ENCODE results near the gene CSTF1.

DNA sequence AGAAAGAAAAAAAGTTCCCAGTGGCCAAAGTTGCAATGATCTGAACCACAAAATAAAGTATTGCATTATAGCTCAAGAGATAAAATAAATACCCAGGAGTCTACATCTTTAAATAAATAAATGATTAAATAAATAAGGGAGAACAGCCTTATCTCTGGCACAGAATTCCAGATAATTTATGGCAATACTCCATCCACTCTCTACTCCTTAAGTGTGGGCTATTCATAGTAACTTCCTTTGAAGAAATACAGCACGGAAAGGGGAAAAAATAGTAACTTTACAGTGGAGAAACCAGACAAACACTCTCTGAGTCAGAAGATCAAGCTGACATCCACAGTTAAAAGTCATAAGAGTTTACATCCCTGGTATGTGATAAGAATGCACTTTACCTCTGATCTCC, 12.1 kb upstream of the CSTF1 start:
- TF ChIP-seq, protein P1, sequence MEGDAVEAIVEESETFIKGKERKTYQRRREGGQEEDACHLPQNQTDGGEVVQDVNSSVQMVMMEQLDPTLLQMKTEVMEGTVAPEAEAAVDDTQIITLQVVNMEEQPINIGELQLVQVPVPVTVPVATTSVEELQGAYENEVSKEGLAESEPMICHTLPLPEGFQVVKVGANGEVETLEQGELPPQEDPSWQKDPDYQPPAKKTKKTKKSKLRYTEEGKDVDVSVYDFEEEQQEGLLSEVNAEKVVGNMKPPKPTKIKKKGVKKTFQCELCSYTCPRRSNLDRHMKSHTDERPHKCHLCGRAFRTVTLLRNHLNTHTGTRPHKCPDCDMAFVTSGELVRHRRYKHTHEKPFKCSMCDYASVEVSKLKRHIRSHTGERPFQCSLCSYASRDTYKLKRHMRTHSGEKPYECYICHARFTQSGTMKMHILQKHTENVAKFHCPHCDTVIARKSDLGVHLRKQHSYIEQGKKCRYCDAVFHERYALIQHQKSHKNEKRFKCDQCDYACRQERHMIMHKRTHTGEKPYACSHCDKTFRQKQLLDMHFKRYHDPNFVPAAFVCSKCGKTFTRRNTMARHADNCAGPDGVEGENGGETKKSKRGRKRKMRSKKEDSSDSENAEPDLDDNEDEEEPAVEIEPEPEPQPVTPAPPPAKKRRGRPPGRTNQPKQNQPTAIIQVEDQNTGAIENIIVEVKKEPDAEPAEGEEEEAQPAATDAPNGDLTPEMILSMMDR (IDR thresholded peaks at IDR 0.05): no peak
- no peak for TF ChIP-seq POLR2A (IDR thresholded peaks at IDR 0.05)

All from Peyer's patch (tissue), 4 donors.